SW480 (cell line): ENCODE measurements around the gene EP400.

ENCODE experiments used
- DNase-seq: peaks from one replicate; pipeline ENCODE4 v3.0.0-alpha.2; 2016; ENCODE audit warnings: low spot score

The EP400 gene

GRCh38 chr12:131949431-131950181 lies at the start of gene EP400:
Gene EP400, plus strand, starts transcription at chr12:131949942. Its CDS starts 10,678 bp downstream, at chr12:131960620.
- DNase-seq, result peak; percentile 83

GRCh38 chr12:131900397-131900796 lies 49.3 kb upstream of the EP400 start:
- no peak for DNase-seq

- DNase-seq, result no peak
These were observed 48.1 kb upstream of the EP400 start for GRCh38 chr12:131901431-131902331.

- DNase-seq, result no peak
These were observed 47.2 kb upstream of the EP400 start for GRCh38 chr12:131902332-131903241.

- no peak for DNase-seq
These were observed 46.2 kb upstream of the EP400 start for GRCh38 chr12:131903270-131904255.

GRCh38 chr12:131904346-131904745 lies 45.4 kb upstream of the EP400 start:
- DNase-seq, result no peak

- no peak for DNase-seq
These were observed 44.6 kb upstream of the EP400 start for GRCh38 chr12:131905081-131905629.

GRCh38 chr12:131905630-131906091 lies 44.1 kb upstream of the EP400 start:
- DNase-seq, result no peak

- DNase-seq, result no peak
These were observed 42.2 kb upstream of the EP400 start for GRCh38 chr12:131907379-131908091.

- no peak for DNase-seq
These were observed 41.4 kb upstream of the EP400 start for GRCh38 chr12:131908092-131909080.

- no peak for DNase-seq
These were observed 40.5 kb upstream of the EP400 start for GRCh38 chr12:131909081-131909751.

GRCh38 chr12:131909752-131910219 lies 40.0 kb upstream of the EP400 start:
- no peak for DNase-seq

- DNase-seq, result no peak
These were observed 39.3 kb upstream of the EP400 start for GRCh38 chr12:131910302-131911027.

- no peak for DNase-seq
These were observed 38.6 kb upstream of the EP400 start for GRCh38 chr12:131911028-131911650.

- no peak for DNase-seq
These were observed 37.8 kb upstream of the EP400 start for GRCh38 chr12:131911851-131912477.
